GM06990 (cell line): ENCODE measurements around the gene FAM124A.

ENCODE experiments used
- DNase-seq: peaks from one replicate; pipeline ENCODE4 v3.0.0-alpha.2; 2011; ENCODE audit not compliant: insufficient read length; ENCODE audit errors: extremely low read depth
- H3K27me3 ChIP-seq: replicated peaks from 2 replicates; pipeline ENCODE4 v1.6.0; 2011; ENCODE audit warnings: low read length; ENCODE audit not compliant: control insufficient read depth, insufficient read depth
- H3K36me3 ChIP-seq: 2 replicates; pipeline ENCODE4 v1.5.1; 2011; ENCODE audit warnings: low read length; ENCODE audit not compliant: control insufficient read depth, insufficient read depth
- H3K4me3 ChIP-seq: replicated peaks from 2 replicates; pipeline ENCODE4 v1.5.1; 2011; ENCODE audit warnings: low read depth, mild to moderate bottlenecking, control low read depth, low read length
- TF ChIP-seq, protein P1 (sequence below): IDR thresholded peaks from 2 replicates; pipeline ENCODE4 v1.5.1; 2011; ENCODE audit warnings: low read length, control low read depth, mild to moderate bottlenecking, inconsistent platforms; ENCODE audit not compliant: insufficient read depth, poor library complexity, severe bottlenecking

The FAM124A gene

GRCh38 chr13:51236491-51236792, 14.2 kb downstream of the FAM124A start:
- DNase-seq = no peak
- Histone ChIP-seq H3K27me3 (no peaks in the 10 kb centered on the region), H3K36me3 (no peaks in the 10 kb centered on the region), H3K4me3 (no peak overlapping the region)
- TF ChIP-seq, protein P1, sequence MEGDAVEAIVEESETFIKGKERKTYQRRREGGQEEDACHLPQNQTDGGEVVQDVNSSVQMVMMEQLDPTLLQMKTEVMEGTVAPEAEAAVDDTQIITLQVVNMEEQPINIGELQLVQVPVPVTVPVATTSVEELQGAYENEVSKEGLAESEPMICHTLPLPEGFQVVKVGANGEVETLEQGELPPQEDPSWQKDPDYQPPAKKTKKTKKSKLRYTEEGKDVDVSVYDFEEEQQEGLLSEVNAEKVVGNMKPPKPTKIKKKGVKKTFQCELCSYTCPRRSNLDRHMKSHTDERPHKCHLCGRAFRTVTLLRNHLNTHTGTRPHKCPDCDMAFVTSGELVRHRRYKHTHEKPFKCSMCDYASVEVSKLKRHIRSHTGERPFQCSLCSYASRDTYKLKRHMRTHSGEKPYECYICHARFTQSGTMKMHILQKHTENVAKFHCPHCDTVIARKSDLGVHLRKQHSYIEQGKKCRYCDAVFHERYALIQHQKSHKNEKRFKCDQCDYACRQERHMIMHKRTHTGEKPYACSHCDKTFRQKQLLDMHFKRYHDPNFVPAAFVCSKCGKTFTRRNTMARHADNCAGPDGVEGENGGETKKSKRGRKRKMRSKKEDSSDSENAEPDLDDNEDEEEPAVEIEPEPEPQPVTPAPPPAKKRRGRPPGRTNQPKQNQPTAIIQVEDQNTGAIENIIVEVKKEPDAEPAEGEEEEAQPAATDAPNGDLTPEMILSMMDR = no peak

- TF ChIP-seq, protein P1 = no peak
- DNase-seq = no peak
- Histone ChIP-seq H3K27me3 (no peaks in the 10 kb centered on the region), H3K36me3 (no peaks in the 10 kb centered on the region), H3K4me3 (no peak overlapping the region)
Measured at GRCh38 chr13:51237386-51237785, 15.2 kb downstream of the FAM124A start.

- DNase-seq = no peak
- no peaks in the 10 kb centered on the region for H3K27me3 ChIP-seq
- no peak overlapping the region for H3K4me3 ChIP-seq
- H3K36me3 ChIP-seq = no peaks in the 10 kb centered on the region
- TF ChIP-seq, protein P1 = no peak
Measured at GRCh38 chr13:51237887-51238286, 15.7 kb downstream of the FAM124A start.

DNA sequence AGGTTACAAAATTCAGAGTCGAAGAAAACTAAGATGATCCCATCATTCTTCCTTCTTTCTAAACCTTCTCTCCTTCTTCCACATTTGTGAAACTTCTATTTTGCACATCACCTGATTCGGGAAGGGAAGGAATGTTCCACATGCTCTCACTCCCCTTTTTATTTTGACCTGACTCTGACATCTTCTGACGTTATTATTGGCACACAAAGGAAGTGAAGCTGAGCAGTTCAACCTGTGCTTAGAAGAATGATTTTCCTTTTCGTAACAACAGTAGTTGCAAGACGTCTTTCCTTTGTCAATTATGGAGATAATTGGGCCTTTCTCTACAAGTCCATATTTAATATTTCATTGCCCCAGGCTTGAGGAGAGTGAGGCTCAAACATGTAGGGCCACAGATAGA, 18.0 kb downstream of the FAM124A start:
- DNase-seq = no peak
- TF ChIP-seq, protein P1 = no peak
- no peak overlapping the region for H3K4me3 ChIP-seq
- no peaks in the 10 kb centered on the region for H3K27me3 ChIP-seq
- no peaks in the 10 kb centered on the region for H3K36me3 ChIP-seq

- Histone ChIP-seq H3K36me3 (no peaks in the 10 kb centered on the region), H3K27me3 (no peaks in the 10 kb centered on the region), H3K4me3 (no peak overlapping the region)
- DNase-seq = no peak
- TF ChIP-seq, protein P1 = no peak
Measured at GRCh38 chr13:51240958-51241357, 18.8 kb downstream of the FAM124A start.

- Histone ChIP-seq H3K4me3 (no peak overlapping the region), H3K27me3 (no peaks in the 10 kb centered on the region), H3K36me3 (no peaks in the 10 kb centered on the region)
- TF ChIP-seq, protein P1 = no peak
- no peak for DNase-seq
Measured at GRCh38 chr13:51241720-51242119, 19.5 kb downstream of the FAM124A start.
